MM.1S (cell line): ENCODE data around the gene ASPSCR1.
"Not testable (repeated sequence)": the region's sequence is repeated elsewhere in the genome, so short reads cannot be mapped to it uniquely, and the experiment has no call there.

Experiments used
- DNase-seq: peaks from one replicate; pipeline ENCODE4 v3.0.0-alpha.2; 2015
- H2AFZ ChIP-seq: fragments of 300-600 bp; sonication (generic); 2 replicates; pipeline ENCODE4 v1.6.0; 2016; ENCODE audit warnings: antibody characterized with exemption, low read length
- H3F3A ChIP-seq: fragments of 300-600 bp; sonication (generic); 2 replicates; pipeline ENCODE4 v1.6.1; 2016; ENCODE audit warnings: mild to moderate bottlenecking, antibody characterized with exemption, low read length, moderate library complexity, mixed read lengths; ENCODE audit not compliant: insufficient read depth
- H3K27ac ChIP-seq: fragments of 300-600 bp; sonication (generic); 2 replicates; pipeline ENCODE4 v1.5.1; 2016; ENCODE audit warnings: mild to moderate bottlenecking, low read length
- H3K27me3 ChIP-seq: fragments of 300-600 bp; sonication (generic); replicated peaks from 2 replicates; pipeline ENCODE4 v1.6.0; 2016; ENCODE audit warnings: low read length; ENCODE audit not compliant: insufficient read depth
- H3K36me3 ChIP-seq: fragments of 300-600 bp; sonication (generic); replicated peaks from 2 replicates; pipeline ENCODE4 v1.6.1; 2016; ENCODE audit warnings: mild to moderate bottlenecking, low read length, mixed read lengths; ENCODE audit not compliant: insufficient read depth
- H3K4me1 ChIP-seq: fragments of 300-600 bp; sonication (generic); 2 replicates; pipeline ENCODE4 v1.6.1; 2016; ENCODE audit warnings: low read length, mixed read lengths
- H3K4me2 ChIP-seq: fragments of 300-600 bp; sonication (generic); 2 replicates; pipeline ENCODE4 v1.6.0; 2016; ENCODE audit warnings: low read depth, low read length
- H3K4me3 ChIP-seq: fragments of 300-600 bp; sonication (generic); 2 replicates; pipeline ENCODE4 v1.5.1; 2016; ENCODE audit warnings: low read length, mixed read lengths
- H3K79me2 ChIP-seq: fragments of 300-600 bp; sonication (generic); 2 replicates; pipeline ENCODE4 v1.6.1; 2016; ENCODE audit warnings: mixed run types, low read length, mixed read lengths
- H3K9ac ChIP-seq: fragments of 300-600 bp; sonication (generic); 2 replicates; pipeline ENCODE4 v1.6.1; 2016; ENCODE audit warnings: low read length, mixed read lengths
- H3K9me2 ChIP-seq: fragments of 300-600 bp; sonication (generic); replicated peaks from 2 replicates; pipeline ENCODE4 v1.6.1; 2016; ENCODE audit warnings: mild to moderate bottlenecking, low read length, mixed read lengths; ENCODE audit not compliant: insufficient read depth
- H3K9me3 ChIP-seq: fragments of 300-600 bp; sonication (generic); replicated peaks from 2 replicates; pipeline ENCODE4 v1.6.1; 2016; ENCODE audit warnings: mild to moderate bottlenecking, low read length, mixed read lengths; ENCODE audit not compliant: insufficient read depth
- H4K20me1 ChIP-seq: fragments of 300-600 bp; sonication (generic); 2 replicates; pipeline ENCODE4 v1.6.1; 2016; ENCODE audit warnings: mild to moderate bottlenecking, low read length, moderate library complexity, mixed read lengths; ENCODE audit not compliant: insufficient read depth
- CTCF ChIP-seq: fragments of 300-600 bp; sonication (generic); IDR thresholded peaks from 2 replicates; pipeline ENCODE4 v1.5.1; 2016; ENCODE audit warnings: antibody characterized with exemption, low read length, mixed read lengths
- EZH2 ChIP-seq: fragments of 300-600 bp; sonication (generic); optimal IDR thresholded peaks from 2 replicates; pipeline ENCODE3; 2017; ENCODE audit warnings: low read depth, mild to moderate bottlenecking, antibody characterized with exemption, low read length, mixed read lengths
- EZH2phosphoT487 ChIP-seq: fragments of 300-600 bp; sonication (generic); IDR thresholded peaks from 2 replicates; pipeline ENCODE4 v1.6.1; 2018; ENCODE audit warnings: antibody characterized with exemption, low read length

ASPSCR1 gene

GRCh38 chr17:81980707-81981343, 3.4 kb downstream of the ASPSCR1 start:
- Histone ChIP-seq H3K4me2 (peak overlapping the region; percentile 6; the same call in 1 of the 2 replicates), H3K9ac (no peak overlapping the region), H4K20me1 (no peaks in the 10 kb centered on the region), H3K27me3 (peaks cover 7% of the 10 kb centered on the region), H3F3A (peaks cover 11% of the 10 kb centered on the region; the same call in 1 of the 2 replicates), H3K27ac (no peak overlapping the region), H3K36me3 (no peaks in the 10 kb centered on the region), H3K4me3 (no peak overlapping the region), H3K79me2 (peaks cover 9% of the 10 kb centered on the region; the same call in 1 of the 2 replicates), H3K9me3 (no peaks in the 10 kb centered on the region), H3K4me1 (peaks cover 13% of the 10 kb centered on the region), H3K9me2 (no peaks in the 10 kb centered on the region), H2AFZ (no peak overlapping the region)
- DNase-seq, result peak; percentile 57
- TF ChIP-seq CTCF (no peak), EZH2phosphoT487 (no peak), EZH2 (no peak)

- H3K27ac ChIP-seq, H3K9me2 ChIP-seq, DNase-seq, H3K4me3 ChIP-seq, H3K79me2 ChIP-seq, H3K9me3 ChIP-seq, H3K4me2 ChIP-seq, H3K27me3 ChIP-seq, H2AFZ ChIP-seq, H3K9ac ChIP-seq, H4K20me1 ChIP-seq, H3K36me3 ChIP-seq: not testable (repeated sequence)
- H3K4me1 ChIP-seq, result peaks cover 12% of the 10 kb centered on the region
- peaks cover 11% of the 10 kb centered on the region; the same call in 1 of the 2 replicates for H3F3A ChIP-seq
These were observed 4.1 kb downstream of the ASPSCR1 start for GRCh38 chr17:81981511-81981910.

- Histone ChIP-seq H3K4me3 (no peak overlapping the region), H3K4me2 (no peak overlapping the region), H3F3A (peaks cover 11% of the 10 kb centered on the region; the same call in 1 of the 2 replicates), H3K9ac (no peak overlapping the region), H3K4me1 (peaks cover 8% of the 10 kb centered on the region), H2AFZ (no peak overlapping the region), H4K20me1 (no peaks in the 10 kb centered on the region), H3K27ac (no peak overlapping the region), H3K79me2 (peaks cover 9% of the 10 kb centered on the region; the same call in 1 of the 2 replicates), H3K9me2 (no peaks in the 10 kb centered on the region), H3K9me3 (no peaks in the 10 kb centered on the region), H3K27me3 (no peaks in the 10 kb centered on the region), H3K36me3 (no peaks in the 10 kb centered on the region)
- no peak for TF ChIP-seq EZH2phosphoT487
- no peak for TF ChIP-seq EZH2
- TF ChIP-seq CTCF, result no peak
- DNase-seq, result no peak
These were observed 5.7 kb downstream of the ASPSCR1 start for GRCh38 chr17:81983011-81983638.
